ENCODE data around the gene OTOA.

Gene OTOA

GRCh38 chr16:21663889-21664647 is at the start of gene OTOA:
Gene OTOA (plus strand): TSS chr16:21663968. CDS start chr16:21678515, 14,547 bp downstream.
- Histone ChIP-seq H3K27ac (ENCODE audit: extremely low read depth, low read depth, low read length) (no peak within 1 kb of the TSS), H3K36me3 (ENCODE audit: control insufficient read depth in 2 of 2, insufficient read depth in 1 of 2, low read length in 2 of 2) (no peaks in the 10 kb centered on the region; a peak in 1 of 3 replicates), H3K4me1 (ENCODE audit: control insufficient read depth, insufficient read depth, low read length) (peaks cover 6% of the 10 kb centered on the region; the same call in 1 of the 2 replicates), H3K4me3 (ENCODE audit: low read depth, low read length) (no peak within 1 kb of the TSS), H3K9me3 (ENCODE audit: control insufficient read depth, insufficient read depth, low read depth, low read length) (no peaks in the 10 kb centered on the region)
- POLR2A ChIA-PET: no interaction called here
- no peak for TF ChIP-seq ZNF610 (tag by site-specific recombination; IDR thresholded peaks at IDR 0.05; ENCODE audit: borderline replicate concordance)
- TF ChIP-seq, protein P1, sequence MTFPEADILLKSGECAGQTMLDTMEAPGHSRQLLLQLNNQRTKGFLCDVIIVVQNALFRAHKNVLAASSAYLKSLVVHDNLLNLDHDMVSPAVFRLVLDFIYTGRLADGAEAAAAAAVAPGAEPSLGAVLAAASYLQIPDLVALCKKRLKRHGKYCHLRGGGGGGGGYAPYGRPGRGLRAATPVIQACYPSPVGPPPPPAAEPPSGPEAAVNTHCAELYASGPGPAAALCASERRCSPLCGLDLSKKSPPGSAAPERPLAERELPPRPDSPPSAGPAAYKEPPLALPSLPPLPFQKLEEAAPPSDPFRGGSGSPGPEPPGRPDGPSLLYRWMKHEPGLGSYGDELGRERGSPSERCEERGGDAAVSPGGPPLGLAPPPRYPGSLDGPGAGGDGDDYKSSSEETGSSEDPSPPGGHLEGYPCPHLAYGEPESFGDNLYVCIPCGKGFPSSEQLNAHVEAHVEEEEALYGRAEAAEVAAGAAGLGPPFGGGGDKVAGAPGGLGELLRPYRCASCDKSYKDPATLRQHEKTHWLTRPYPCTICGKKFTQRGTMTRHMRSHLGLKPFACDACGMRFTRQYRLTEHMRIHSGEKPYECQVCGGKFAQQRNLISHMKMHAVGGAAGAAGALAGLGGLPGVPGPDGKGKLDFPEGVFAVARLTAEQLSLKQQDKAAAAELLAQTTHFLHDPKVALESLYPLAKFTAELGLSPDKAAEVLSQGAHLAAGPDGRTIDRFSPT (tag by site-specific recombination; IDR thresholded peaks at IDR 0.05): no peak
- TF ChIP-seq ZNF837 (tag by site-specific recombination; IDR thresholded peaks at IDR 0.05): no peak
- no peak for TF ChIP-seq ZNF677 (tag by site-specific recombination; IDR thresholded peaks at IDR 0.05)
- TF ChIP-seq ZNF555 (tag by site-specific recombination; conservative IDR thresholded peaks at IDR 0.05): no peak
- TF ChIP-seq ZNF202 (tag by site-specific recombination; IDR thresholded peaks at IDR 0.05; ENCODE audit: borderline replicate concordance): no peak
- TF ChIP-seq ZNF624 (tag by site-specific recombination; IDR thresholded peaks at IDR 0.05): no peak
- no peak for TF ChIP-seq HOXA7 (CRISPR knock-in tag; IDR thresholded peaks at IDR 0.05; ENCODE audit: borderline replicate concordance)
- no peak for TF ChIP-seq ZNF221 (tag by site-specific recombination; IDR thresholded peaks at IDR 0.05; ENCODE audit: borderline replicate concordance)
- no peak for TF ChIP-seq ZFP41 (tag by site-specific recombination; IDR thresholded peaks at IDR 0.05; ENCODE audit: borderline replicate concordance)
- TF ChIP-seq ZNF473 (tag by site-specific recombination; IDR thresholded peaks at IDR 0.05): no peak
- TF ChIP-seq ZBTB6 (tag by site-specific recombination; IDR thresholded peaks at IDR 0.05): no peak
- TF ChIP-seq, protein P2, sequence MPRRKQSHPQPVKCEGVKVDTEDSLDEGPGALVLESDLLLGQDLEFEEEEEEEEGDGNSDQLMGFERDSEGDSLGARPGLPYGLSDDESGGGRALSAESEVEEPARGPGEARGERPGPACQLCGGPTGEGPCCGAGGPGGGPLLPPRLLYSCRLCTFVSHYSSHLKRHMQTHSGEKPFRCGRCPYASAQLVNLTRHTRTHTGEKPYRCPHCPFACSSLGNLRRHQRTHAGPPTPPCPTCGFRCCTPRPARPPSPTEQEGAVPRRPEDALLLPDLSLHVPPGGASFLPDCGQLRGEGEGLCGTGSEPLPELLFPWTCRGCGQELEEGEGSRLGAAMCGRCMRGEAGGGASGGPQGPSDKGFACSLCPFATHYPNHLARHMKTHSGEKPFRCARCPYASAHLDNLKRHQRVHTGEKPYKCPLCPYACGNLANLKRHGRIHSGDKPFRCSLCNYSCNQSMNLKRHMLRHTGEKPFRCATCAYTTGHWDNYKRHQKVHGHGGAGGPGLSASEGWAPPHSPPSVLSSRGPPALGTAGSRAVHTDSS (tag by site-specific recombination; IDR thresholded peaks at IDR 0.05): no peak
- no peak for TF ChIP-seq ZNF707 (tag by site-specific recombination; IDR thresholded peaks at IDR 0.05)
- no peak for TF ChIP-seq ZNF510 (tag by site-specific recombination; IDR thresholded peaks at IDR 0.05; ENCODE audit: insufficient replicate concordance)
- no peak for TF ChIP-seq ZBTB26 (tag by site-specific recombination; optimal IDR thresholded peaks at IDR 0.05)
- CTCF ChIA-PET: no interaction called here

DNA sequence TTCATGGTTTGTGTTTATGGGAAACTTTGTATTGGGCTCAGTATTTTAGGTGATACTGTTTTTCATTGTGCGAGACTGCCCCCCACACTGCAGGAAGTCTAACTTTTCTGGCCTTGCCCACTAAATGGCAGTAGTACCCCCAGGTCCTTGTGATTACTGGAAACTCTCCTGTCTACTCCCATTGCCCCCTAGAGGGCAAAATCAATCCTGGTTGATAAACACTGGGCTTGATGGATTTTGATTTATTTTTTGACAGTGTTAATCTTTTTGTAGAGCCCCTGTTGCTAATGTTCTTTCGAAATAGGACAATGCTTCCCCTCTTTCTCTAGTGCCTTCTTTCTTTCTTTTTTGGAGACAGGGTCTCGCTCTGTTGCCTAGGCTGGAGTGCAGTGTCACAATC is 48.9 kb upstream of the OTOA start:
- peaks cover 0 to 12% of the 10 kb centered on the region in 2 experiments; a peak in 2 of 3 replicates for H3K36me3 ChIP-seq (ENCODE audit: control insufficient read depth in 2 of 2, insufficient read depth in 1 of 2, low read length in 2 of 2)
- no peak overlapping the region for H3K27ac ChIP-seq (ENCODE audit: extremely low read depth, low read depth, low read length)
- H3K4me1 ChIP-seq (ENCODE audit: control insufficient read depth, insufficient read depth, low read length): peaks cover 27% of the 10 kb centered on the region
- H3K4me3 ChIP-seq (ENCODE audit: low read depth, low read length): no peak overlapping the region
- CTCF ChIA-PET: no interaction called here
- POLR2A ChIA-PET: no interaction called here
- no peaks in the 10 kb centered on the region for H3K9me3 ChIP-seq (ENCODE audit: control insufficient read depth, insufficient read depth, low read depth, low read length)
- no peak for TF ChIP-seq ZBTB26 (tag by site-specific recombination; optimal IDR thresholded peaks at IDR 0.05)
- no peak for TF ChIP-seq ZNF324 (tag by site-specific recombination; IDR thresholded peaks at IDR 0.05)
- no peak for TF ChIP-seq ZNF416 (tag by site-specific recombination; IDR thresholded peaks at IDR 0.05)
- no peak for TF ChIP-seq ZNF677 (tag by site-specific recombination; IDR thresholded peaks at IDR 0.05)
- no peak for TF ChIP-seq YY1 (tag by site-specific recombination; IDR thresholded peaks at IDR 0.05)
- TF ChIP-seq ZNF664 (tag by site-specific recombination; IDR thresholded peaks at IDR 0.05): no peak
- TF ChIP-seq, protein P3, sequence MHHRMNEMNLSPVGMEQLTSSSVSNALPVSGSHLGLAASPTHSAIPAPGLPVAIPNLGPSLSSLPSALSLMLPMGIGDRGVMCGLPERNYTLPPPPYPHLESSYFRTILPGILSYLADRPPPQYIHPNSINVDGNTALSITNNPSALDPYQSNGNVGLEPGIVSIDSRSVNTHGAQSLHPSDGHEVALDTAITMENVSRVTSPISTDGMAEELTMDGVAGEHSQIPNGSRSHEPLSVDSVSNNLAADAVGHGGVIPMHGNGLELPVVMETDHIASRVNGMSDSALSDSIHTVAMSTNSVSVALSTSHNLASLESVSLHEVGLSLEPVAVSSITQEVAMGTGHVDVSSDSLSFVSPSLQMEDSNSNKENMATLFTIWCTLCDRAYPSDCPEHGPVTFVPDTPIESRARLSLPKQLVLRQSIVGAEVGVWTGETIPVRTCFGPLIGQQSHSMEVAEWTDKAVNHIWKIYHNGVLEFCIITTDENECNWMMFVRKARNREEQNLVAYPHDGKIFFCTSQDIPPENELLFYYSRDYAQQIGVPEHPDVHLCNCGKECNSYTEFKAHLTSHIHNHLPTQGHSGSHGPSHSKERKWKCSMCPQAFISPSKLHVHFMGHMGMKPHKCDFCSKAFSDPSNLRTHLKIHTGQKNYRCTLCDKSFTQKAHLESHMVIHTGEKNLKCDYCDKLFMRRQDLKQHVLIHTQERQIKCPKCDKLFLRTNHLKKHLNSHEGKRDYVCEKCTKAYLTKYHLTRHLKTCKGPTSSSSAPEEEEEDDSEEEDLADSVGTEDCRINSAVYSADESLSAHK (tag by site-specific recombination; IDR thresholded peaks at IDR 0.05): peak; percentile 66; the same call in 1 of the 2 replicates
- TF ChIP-seq ZSCAN4 (tag by site-specific recombination; IDR thresholded peaks at IDR 0.05): no peak
- no peak for TF ChIP-seq GLIS2 (tag by site-specific recombination; IDR thresholded peaks at IDR 0.05)
